IMR-90 (cell line): ENCODE measurements around the gene CST9L. TPM values are rescaled to one million over a fixed set of nuclear protein-coding genes. Genes with fewer than 3 reads are reported as not detected.

Source experiments
- ATAC-seq: fragments of 200-7000 bp; cut with Tn5 transposase; 2 replicates; pipeline ENCODE4 v1.9.1; 2020; ENCODE audit warnings: low read depth, mild to moderate bottlenecking, moderate library complexity
- BruUV-seq: library from RNA; stranded (reverse); fragments of 400-500 nt; replicated peaks from 2 replicates; lab custom pipeline; 2021; lab: Mats Ljungman, UMichigan
- CTCF ChIA-PET: fragments of 300-600 bp; formaldehyde crosslinking; extraction: SDS; loops from one replicate; lab custom pipeline; 2021; ENCODE audit warnings: antibody characterized with exemption; lab: Yijun Ruan, JAX
- POLR2A ChIA-PET: fragments of 300-600 bp; sonication (Branson Sonifier 250); formaldehyde crosslinking; loops from one replicate; lab custom pipeline; 2022; ENCODE audit warnings: antibody characterized with exemption; ENCODE audit not compliant: unreplicated experiment; lab: Charles Lee
- DNase-seq: peaks from one replicate; pipeline ENCODE4 v3.0.0; 2013
- H2AFZ ChIP-seq: replicated peaks from 2 replicates; pipeline ENCODE3; 2013; ENCODE audit warnings: low read length, mild to moderate bottlenecking; ENCODE audit not compliant: poor library complexity
- H2AK5ac ChIP-seq: 2 replicates; pipeline ENCODE4 v1.6.1; 2013; ENCODE audit warnings: low read depth, low read length, inconsistent platforms
- H2AK9ac ChIP-seq: replicated peaks from 2 replicates; pipeline ENCODE3; 2013; ENCODE audit warnings: mild to moderate bottlenecking, low read depth, low read length, moderate library complexity; ENCODE audit not compliant: poor library complexity
- H2BK120ac ChIP-seq: 2 replicates; pipeline ENCODE4 v1.6.1; 2013; ENCODE audit warnings: low read depth, low read length, inconsistent platforms
- H2BK15ac ChIP-seq: 3 replicates; pipeline ENCODE4 v1.6.1; 2013; ENCODE audit warnings: low read depth, low read length, inconsistent platforms
- H2BK20ac ChIP-seq: 2 replicates; pipeline ENCODE4 v1.6.1; 2013; ENCODE audit warnings: low read depth, mild to moderate bottlenecking, inconsistent platforms, low read length, moderate library complexity
- H2BK5ac ChIP-seq: 2 replicates; pipeline ENCODE4 v1.6.1; 2013; ENCODE audit warnings: mild to moderate bottlenecking, low read depth, low read length, inconsistent platforms; ENCODE audit not compliant: poor library complexity, severe bottlenecking
- H3K14ac ChIP-seq: replicated peaks from 2 replicates; pipeline ENCODE4 v1.6.1; 2013; ENCODE audit warnings: low read depth, low read length, inconsistent platforms
- H3K18ac ChIP-seq: 2 replicates; pipeline ENCODE4 v1.6.1; 2013; ENCODE audit warnings: low read depth, low read length, control low read depth
- H3K23ac ChIP-seq: 2 replicates; pipeline ENCODE4 v1.6.1; 2013; ENCODE audit warnings: low read depth, low read length, inconsistent platforms
- H3K27ac ChIP-seq: 2 replicates; pipeline ENCODE4 v1.5.1; 2013; ENCODE audit warnings: mild to moderate bottlenecking, control low read depth, low read length; ENCODE audit not compliant: insufficient read depth
- H3K27me3 ChIP-seq: 2 replicates; pipeline ENCODE4 v1.6.1; 2013; ENCODE audit warnings: low read length; ENCODE audit not compliant: control insufficient read depth, insufficient read depth
- H3K36me3 ChIP-seq: 2 replicates; pipeline ENCODE4 v1.6.1; 2013; ENCODE audit warnings: low read length, mixed read lengths; ENCODE audit not compliant: control insufficient read depth, insufficient read depth
- H3K4ac ChIP-seq: 2 replicates; pipeline ENCODE4 v1.6.1; 2013; ENCODE audit warnings: low read depth, low read length, inconsistent platforms
- H3K4me1 ChIP-seq: 2 replicates; pipeline ENCODE4 v1.6.1; 2013; ENCODE audit warnings: low read length, mixed read lengths; ENCODE audit not compliant: control insufficient read depth, insufficient read depth
- H3K4me2 ChIP-seq: 2 replicates; pipeline ENCODE4 v1.6.1; 2013; ENCODE audit warnings: low read depth, mild to moderate bottlenecking, control low read depth, low read length, moderate library complexity
- H3K4me3 ChIP-seq: 2 replicates; pipeline ENCODE4 v1.5.1; 2013; ENCODE audit warnings: low read depth, mild to moderate bottlenecking, control low read depth, low read length, moderate library complexity; ENCODE audit not compliant: insufficient read depth
- H3K56ac ChIP-seq: 2 replicates; pipeline ENCODE4 v1.6.1; 2013; ENCODE audit warnings: low read length, inconsistent platforms; ENCODE audit not compliant: insufficient read depth; ENCODE audit errors: extremely low read depth
- H3K79me1 ChIP-seq, 2 experiments: 2 replicates each; pipeline ENCODE4 v1.6.1; 2013; ENCODE audit warnings: low read length in 2 of 2, inconsistent platforms in 1 of 2, low read depth in 1 of 2
- H3K9ac ChIP-seq: 2 replicates; pipeline ENCODE4 v1.6.1; 2013; ENCODE audit warnings: low read depth, low read length, control low read depth
- H3K9me1 ChIP-seq: 2 replicates; pipeline ENCODE4 v1.6.1; 2013; ENCODE audit warnings: low read length, inconsistent platforms; ENCODE audit not compliant: insufficient read depth
- H3K9me3 ChIP-seq: 2 replicates; pipeline ENCODE4 v1.6.1; 2013; ENCODE audit warnings: low read length; ENCODE audit not compliant: control insufficient read depth, insufficient read depth
- H4K20me1 ChIP-seq: 2 replicates; pipeline ENCODE4 v1.6.1; 2013; ENCODE audit warnings: low read length, inconsistent platforms; ENCODE audit not compliant: insufficient read depth
- H4K5ac ChIP-seq: 2 replicates; pipeline ENCODE4 v1.6.1; 2013; ENCODE audit warnings: mild to moderate bottlenecking, low read depth, low read length, control low read depth
- H4K8ac ChIP-seq, 2 experiments: 2 replicates each; pipeline ENCODE4 v1.6.1; 2013; ENCODE audit warnings: low read depth in 2 of 2, low read length in 2 of 2, control low read depth in 1 of 2, inconsistent platforms in 1 of 2
- H4K91ac ChIP-seq: 2 replicates; pipeline ENCODE4 v1.6.1; 2013; ENCODE audit warnings: low read depth, low read length, inconsistent platforms; ENCODE audit not compliant: insufficient read depth
- RAD21 ChIP-seq: IDR thresholded peaks from 2 replicates; pipeline ENCODE4 v1.6.1; 2012; ENCODE audit warnings: low read length, improper control_type of control experiment
- SMC3 ChIP-seq: fragments of 150-350 bp; IDR thresholded peaks from 2 replicates; pipeline ENCODE4 v1.6.1; 2016; ENCODE audit warnings: low read depth, mild to moderate bottlenecking, antibody characterized with exemption, low read length, moderate library complexity
- dilution Hi-C: fragments of 300-500 bp; cut with HindIII; formaldehyde crosslinking; loops from one replicate; pipeline ENCODE4 v1.14.3; 2018; ENCODE audit warnings: low sequenced_read_pairs; ENCODE audit not compliant: unreplicated experiment
- in situ Hi-C: fragments of 300-500 bp; cut with MboI; formaldehyde crosslinking; loops from 3 replicates; pipeline ENCODE4 v1.14.3; 2019; ENCODE audit warnings: low sequenced_read_pairs, inconsistent platforms, mixed read lengths
- intact Hi-C: fragments of 100-400 bp; cut with micrococcal nuclease; formaldehyde crosslinking; loops from 2 replicates; pipeline ENCODE4 v1.10.0; 2022
- polyA plus RNA-seq, 3 experiments: library from polyadenylated mRNA; depleted of rRNA; stranded (reverse); fragments of >200 nt; gene quantifications; 2 replicates each; pipeline ENCODE4 v1.2.3, GENCODE V29; 2012; ENCODE audit warnings: low replicate concordance in 1 of 3
- total RNA-seq: library from RNA; depleted of rRNA; stranded (reverse); fragments of >200 nt; gene quantifications from 2 replicates; pipeline ENCODE4 v1.2.3, GENCODE V29; 2012

CST9L gene
- total and polyA plus RNA-seq, 2 of the 4 experiments (the other 2 are of a cell fraction): not detected

GRCh38 chr20:23583526-23583925 is 15.2 kb upstream of the CST9L start:
- Histone ChIP-seq H3K4ac (no peak overlapping the region), H3K36me3 (no peaks in the 10 kb centered on the region), H3K4me2 (no peak overlapping the region), H3K4me3 (no peak overlapping the region), H2BK15ac (no peak overlapping the region), H3K9me3 (no peaks in the 10 kb centered on the region), H4K20me1 (no peaks in the 10 kb centered on the region), H2BK20ac (no peak overlapping the region), H2AFZ (no peak overlapping the region), H3K56ac (no peak overlapping the region), H2BK120ac (no peak overlapping the region), H2AK5ac (no peak overlapping the region), H3K79me1 (no peaks in the 10 kb centered on the region), H3K4me1 (no peaks in the 10 kb centered on the region), H3K27me3 (peaks cover 2% of the 10 kb centered on the region), H4K91ac (no peak overlapping the region), H3K18ac (no peak overlapping the region), H3K23ac (no peak overlapping the region), H3K9me1 (no peaks in the 10 kb centered on the region), H3K27ac (no peak overlapping the region), H3K9ac (no peak overlapping the region), H2BK5ac (no peak overlapping the region), H4K5ac (no peak overlapping the region), H3K14ac (no peak overlapping the region), H4K8ac (no peak overlapping the region), H2AK9ac (no peak overlapping the region)
- ATAC-seq (no peak), DNase-seq (no peak)
- ChIA-PET CTCF (no interaction called here), POLR2A (no interaction called here)
- no peak for TF ChIP-seq SMC3
- TF ChIP-seq RAD21: no peak
- in situ Hi-C loops (no loop called here), intact Hi-C loops (no loop called here), dilution Hi-C loops (no loop called here)
- no TSS peak for BruUV-seq
